Upper lobe of right lung (tissue), 1 donor: ENCODE data around the gene EHD4. TPM values are rescaled to one million over a fixed set of nuclear protein-coding genes. Genes with fewer than 3 reads are reported as not detected.
A peak's percentile ranks its signal among the peaks of the same experiment; 100 is the strongest.

ENCODE experiments used
- ATAC-seq: fragments of 200-7000 bp; cut with Tn5 transposase; one replicate; pipeline ENCODE4 v1.9.1; 2020; ENCODE audit warnings: mild to moderate bottlenecking, moderate library complexity
- DNase-seq: peaks from one replicate; pipeline ENCODE4 v3.0.0-alpha.2; 2020
- H3K27ac ChIP-seq: fragments of 200-600 bp; one replicate; pipeline ENCODE4 v1.8.0; 2022
- H3K27me3 ChIP-seq: fragments of 200-600 bp; one replicate; pipeline ENCODE4 v1.8.0; 2022; ENCODE audit warnings: mild to moderate bottlenecking
- H3K36me3 ChIP-seq: fragments of 200-600 bp; one replicate; pipeline ENCODE4 v1.8.0; 2022
- H3K4me1 ChIP-seq: fragments of 200-600 bp; one replicate; pipeline ENCODE4 v1.8.0; 2022
- H3K4me3 ChIP-seq: fragments of 200-600 bp; one replicate; pipeline ENCODE4 v1.8.0; 2022; ENCODE audit warnings: mild to moderate bottlenecking
- H3K9me3 ChIP-seq: fragments of 200-600 bp; one replicate; pipeline ENCODE4 v1.8.0; 2022
- intact Hi-C: fragments of 100-400 bp; cut with DNase I; formaldehyde crosslinking; loops from one replicate; pipeline ENCODE4 v1.11.0; 2022
- total RNA-seq: library from RNA; stranded (reverse); fragmentation: NEBNext Ultra II Directional; extraction: Animal tissue kit (Norgen Biotek cat#: 25700); gene quantifications from one replicate; pipeline ENCODE4 v1.2.1, GENCODE V29; 2021
- TF ChIP-seq, protein P1 (sequence below): fragments of 200-600 bp; IDR thresholded peaks from one replicate; pipeline ENCODE4 v1.8.0; 2022; ENCODE audit warnings: antibody characterized with exemption
- donor health status: DM: no; HTN: yes; CAD: no; lungs with severe emphysema.

EHD4 gene
- total RNA-seq, 1 donor from 2014 or later = 39.5 TPM

DNA sequence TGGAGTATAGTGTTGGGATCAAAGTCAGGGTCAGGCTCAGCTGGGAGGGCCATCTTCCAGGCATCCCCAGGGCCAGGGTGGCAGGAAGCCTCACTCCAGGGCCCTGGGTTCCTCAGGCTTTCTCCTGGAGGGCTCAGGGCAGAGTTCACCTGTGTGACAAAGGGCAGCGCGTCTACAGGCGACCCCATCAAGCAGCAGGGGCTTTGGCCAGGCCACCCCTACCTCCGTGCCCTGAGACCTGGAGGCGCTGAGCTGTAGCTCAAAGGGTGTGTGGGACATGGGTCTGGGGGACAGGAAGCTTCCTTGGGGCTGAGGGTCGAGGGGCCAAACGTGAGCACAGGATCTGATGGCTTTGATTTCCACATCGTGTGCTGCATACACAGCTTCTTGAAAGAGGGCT is 91.3 kb downstream of the EHD4 start:
- DNase-seq (no peak), ATAC-seq (no peak)
- no peak overlapping the region for H3K27ac ChIP-seq
- intact Hi-C loops = no loop called here
- H3K4me3 ChIP-seq = no peak overlapping the region
- no peaks in the 10 kb centered on the region for H3K36me3 ChIP-seq
- H3K9me3 ChIP-seq = no peaks in the 10 kb centered on the region
- TF ChIP-seq, protein P1, sequence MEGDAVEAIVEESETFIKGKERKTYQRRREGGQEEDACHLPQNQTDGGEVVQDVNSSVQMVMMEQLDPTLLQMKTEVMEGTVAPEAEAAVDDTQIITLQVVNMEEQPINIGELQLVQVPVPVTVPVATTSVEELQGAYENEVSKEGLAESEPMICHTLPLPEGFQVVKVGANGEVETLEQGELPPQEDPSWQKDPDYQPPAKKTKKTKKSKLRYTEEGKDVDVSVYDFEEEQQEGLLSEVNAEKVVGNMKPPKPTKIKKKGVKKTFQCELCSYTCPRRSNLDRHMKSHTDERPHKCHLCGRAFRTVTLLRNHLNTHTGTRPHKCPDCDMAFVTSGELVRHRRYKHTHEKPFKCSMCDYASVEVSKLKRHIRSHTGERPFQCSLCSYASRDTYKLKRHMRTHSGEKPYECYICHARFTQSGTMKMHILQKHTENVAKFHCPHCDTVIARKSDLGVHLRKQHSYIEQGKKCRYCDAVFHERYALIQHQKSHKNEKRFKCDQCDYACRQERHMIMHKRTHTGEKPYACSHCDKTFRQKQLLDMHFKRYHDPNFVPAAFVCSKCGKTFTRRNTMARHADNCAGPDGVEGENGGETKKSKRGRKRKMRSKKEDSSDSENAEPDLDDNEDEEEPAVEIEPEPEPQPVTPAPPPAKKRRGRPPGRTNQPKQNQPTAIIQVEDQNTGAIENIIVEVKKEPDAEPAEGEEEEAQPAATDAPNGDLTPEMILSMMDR = no peak
- H3K4me1 ChIP-seq = peaks cover 3% of the 10 kb centered on the region
- H3K27me3 ChIP-seq = no peaks in the 10 kb centered on the region

GRCh38 chr15:41880156-41880877 is 92.0 kb downstream of the EHD4 start:
- ATAC-seq = no peak
- DNase-seq = no peak

GRCh38 chr15:41879321-41879845 is 93.0 kb downstream of the EHD4 start:
- Histone ChIP-seq H3K27ac (no peak overlapping the region), H3K27me3 (no peaks in the 10 kb centered on the region), H3K4me1 (peaks cover 3% of the 10 kb centered on the region), H3K4me3 (no peak overlapping the region), H3K9me3 (no peaks in the 10 kb centered on the region), H3K36me3 (no peaks in the 10 kb centered on the region)
- DNase-seq = no peak
- TF ChIP-seq, protein P1 = no peak
- ATAC-seq = no peak
- intact Hi-C loops = no loop called here

More at GRCh38 chr15:41880156-41880877, 92.0 kb downstream of the EHD4 start:
- no peak overlapping the region for H3K27ac ChIP-seq
- no peaks in the 10 kb centered on the region for H3K9me3 ChIP-seq
- no peak overlapping the region for H3K4me3 ChIP-seq
- no peaks in the 10 kb centered on the region for H3K36me3 ChIP-seq
- H3K4me1 ChIP-seq = peaks cover 3% of the 10 kb centered on the region
- H3K27me3 ChIP-seq = no peaks in the 10 kb centered on the region
- TF ChIP-seq, protein P1 = no peak
- intact Hi-C loops = no loop called here

- Histone ChIP-seq H3K4me3 (no peak overlapping the region), H3K27ac (no peak overlapping the region)
- ATAC-seq = peak; percentile 6
Measured at GRCh38 chr15:41878355-41878699, 94.0 kb downstream of the EHD4 start.

GRCh38 chr15:41877631-41878354 is 94.6 kb downstream of the EHD4 start:
- TF ChIP-seq, protein P1 = no peak
- Histone ChIP-seq H3K36me3 (no peaks in the 10 kb centered on the region), H3K27ac (no peak overlapping the region), H3K4me1 (peaks cover 3% of the 10 kb centered on the region), H3K27me3 (no peaks in the 10 kb centered on the region), H3K9me3 (no peaks in the 10 kb centered on the region), H3K4me3 (no peak overlapping the region)
- ATAC-seq = peak; percentile 3
- intact Hi-C loops = no loop called here
- DNase-seq = no peak

More at GRCh38 chr15:41878355-41878699, 94.0 kb downstream of the EHD4 start:
- H3K27me3 ChIP-seq = no peaks in the 10 kb centered on the region
- no peaks in the 10 kb centered on the region for H3K36me3 ChIP-seq
- no peak for DNase-seq
- H3K4me1 ChIP-seq = peaks cover 3% of the 10 kb centered on the region
- TF ChIP-seq, protein P1 = no peak
- no peaks in the 10 kb centered on the region for H3K9me3 ChIP-seq
- intact Hi-C loops = no loop called here
